HG03108 (cell line): ENCODE data around the gene CENPC.
A peak's percentile ranks its signal among the peaks of the same experiment; 100 is the strongest.
"Not testable (repeated sequence)": the region's sequence is repeated elsewhere in the genome, so short reads cannot be mapped to it uniquely, and the experiment has no call there.

ENCODE experiments used
- ATAC-seq: cut with Tn5 transposase; IDR thresholded peaks from one replicate; pipeline ENCODE4 v1.9.1; 2021; ENCODE audit warnings: moderate library complexity; ENCODE audit not compliant: unreplicated experiment

The CENPC gene

DNA sequence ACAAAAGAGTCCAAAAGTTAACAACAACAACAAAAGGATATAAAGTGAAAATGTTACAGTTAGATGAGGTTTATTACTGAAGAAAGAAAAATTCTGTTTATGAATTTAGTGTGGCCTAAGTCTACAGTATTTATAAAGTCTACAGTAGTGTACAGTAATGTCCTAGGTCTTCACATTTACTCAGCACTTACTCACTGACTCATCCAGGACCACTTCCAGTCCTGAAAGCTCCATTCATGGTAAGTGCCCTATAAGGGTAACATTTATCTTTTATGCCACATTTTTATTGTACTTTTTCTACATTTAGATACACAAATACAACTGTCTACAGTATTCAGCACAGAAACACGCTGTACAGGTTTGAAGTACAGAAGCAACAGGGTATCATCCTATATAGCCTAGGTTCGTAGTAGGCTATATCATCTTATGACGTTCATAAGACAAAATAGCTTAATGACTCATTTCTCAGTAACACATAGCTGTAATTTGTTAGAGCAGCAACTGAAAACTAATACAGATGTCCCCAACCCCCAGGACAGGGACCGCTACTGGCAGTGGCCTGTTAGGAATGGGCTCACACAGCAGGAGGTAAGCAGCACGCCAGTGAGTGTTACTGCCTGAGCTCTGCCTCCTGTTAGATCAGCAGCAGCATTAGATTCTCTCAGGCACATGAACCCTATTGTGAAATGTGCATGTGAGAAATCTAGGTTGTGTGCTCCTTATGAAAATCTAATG lies 61.3 kb downstream of the CENPC start:
- ATAC-seq, result no peak

DNA sequence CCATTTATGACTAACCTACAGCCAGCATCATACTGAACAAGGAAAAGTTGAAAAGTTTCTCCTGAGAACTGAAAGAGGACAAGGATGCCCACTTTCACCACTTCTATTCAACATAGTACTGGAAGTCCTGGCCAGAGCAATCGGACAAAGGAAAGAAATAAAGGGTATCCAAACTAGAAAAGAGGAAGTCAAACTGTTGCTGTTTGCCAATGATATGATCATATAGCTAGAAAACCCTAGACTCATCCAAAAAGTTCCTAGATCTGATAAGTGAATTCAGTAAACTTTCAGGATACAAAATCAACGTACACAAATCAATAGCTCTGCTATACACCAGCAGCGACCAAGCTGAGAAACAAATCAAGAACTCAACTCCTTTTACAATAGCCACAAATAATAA lies 64.5 kb downstream of the CENPC start:
- no peak for ATAC-seq

- ATAC-seq, result no peak
Observed at GRCh38 chr4:67475155-67475554, 70.1 kb downstream of the CENPC start.

- ATAC-seq, result no peak
Observed at GRCh38 chr4:67470871-67471270, 74.4 kb downstream of the CENPC start.

DNA sequence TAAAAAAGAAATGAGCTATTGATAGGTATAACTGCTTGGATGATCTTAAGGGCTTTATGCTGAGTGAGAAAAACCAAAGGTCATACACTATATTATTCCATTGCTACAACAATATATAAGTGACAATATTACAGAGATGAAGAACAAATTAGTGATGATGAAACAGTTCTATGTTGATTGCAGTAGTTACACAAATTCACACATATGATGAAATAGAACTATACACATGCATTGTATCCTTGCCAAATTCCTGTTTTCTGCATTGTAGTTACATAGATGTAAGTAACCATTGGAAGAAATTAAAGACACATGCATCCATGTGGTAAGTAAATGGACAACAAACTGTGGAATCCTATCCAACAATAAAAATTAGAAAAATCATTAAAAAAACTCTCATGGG lies 76.5 kb downstream of the CENPC start:
- ATAC-seq, result no peak

- no peak for ATAC-seq
Observed at GRCh38 chr4:67466751-67467150, 78.6 kb downstream of the CENPC start.

- no peak for ATAC-seq
Observed at GRCh38 chr4:67465763-67466052, 79.6 kb downstream of the CENPC start.

DNA sequence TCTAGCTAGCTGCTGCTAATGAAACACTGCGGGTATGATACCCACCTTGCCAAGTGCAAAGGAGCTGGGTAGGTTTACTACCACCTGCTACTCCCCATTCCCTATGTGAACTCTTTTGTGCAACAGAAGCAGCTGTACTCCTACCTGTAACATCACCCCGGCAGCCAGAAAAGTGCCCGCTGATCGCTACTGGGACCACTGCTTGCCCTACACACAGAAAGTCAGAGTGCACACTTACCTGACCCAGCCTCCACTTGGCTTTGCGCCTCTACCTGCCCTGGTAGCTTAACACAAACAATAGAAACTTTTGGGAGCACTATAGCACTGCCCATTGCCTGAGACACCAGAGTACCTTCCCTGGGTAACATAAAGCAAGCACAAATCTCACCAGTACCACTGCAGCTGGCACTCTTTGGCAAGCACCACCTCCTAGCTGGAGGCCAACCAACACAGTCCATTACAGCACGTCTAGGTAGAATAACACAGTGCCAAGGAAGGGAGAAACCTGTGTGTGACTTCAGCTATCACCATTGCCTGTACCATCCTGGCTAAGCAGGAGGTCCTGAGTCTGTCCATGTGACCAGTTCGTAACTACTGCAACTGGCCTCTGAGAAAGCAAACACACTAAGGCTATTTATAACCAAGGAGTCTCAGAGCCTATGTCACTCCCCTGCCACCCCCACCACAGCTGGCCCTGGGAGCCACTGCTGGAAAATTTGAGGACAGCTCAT lies 80.1 kb downstream of the CENPC start:
- ATAC-seq, result no peak

DNA sequence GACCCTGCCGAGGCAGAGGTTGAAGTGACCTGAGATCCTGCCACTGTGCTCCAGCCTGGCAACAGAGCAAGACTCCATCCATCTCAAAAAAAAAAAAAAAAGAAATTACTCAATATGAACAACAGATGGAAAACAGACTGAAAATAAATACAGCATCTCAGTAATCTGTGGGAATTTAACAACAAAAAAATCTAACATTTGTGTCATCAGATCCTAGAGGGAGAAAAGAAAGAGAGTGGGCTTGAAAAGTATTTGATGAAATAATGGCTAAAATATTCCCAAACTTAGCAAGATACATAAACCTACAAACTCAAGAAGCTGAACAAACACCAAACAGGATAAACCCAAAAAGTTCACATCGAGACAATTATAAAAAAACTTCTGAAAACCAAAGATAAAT lies 84.7 kb downstream of the CENPC start:
- no peak for ATAC-seq

GRCh38 chr4:67459164-67459563 lies 86.1 kb downstream of the CENPC start:
- ATAC-seq, result no peak

GRCh38 chr4:67456577-67457196 lies 88.6 kb downstream of the CENPC start:
- ATAC-seq, result no peak

- not testable (repeated sequence) for ATAC-seq
Observed at GRCh38 chr4:67452846-67453205, 92.5 kb downstream of the CENPC start.

DNA sequence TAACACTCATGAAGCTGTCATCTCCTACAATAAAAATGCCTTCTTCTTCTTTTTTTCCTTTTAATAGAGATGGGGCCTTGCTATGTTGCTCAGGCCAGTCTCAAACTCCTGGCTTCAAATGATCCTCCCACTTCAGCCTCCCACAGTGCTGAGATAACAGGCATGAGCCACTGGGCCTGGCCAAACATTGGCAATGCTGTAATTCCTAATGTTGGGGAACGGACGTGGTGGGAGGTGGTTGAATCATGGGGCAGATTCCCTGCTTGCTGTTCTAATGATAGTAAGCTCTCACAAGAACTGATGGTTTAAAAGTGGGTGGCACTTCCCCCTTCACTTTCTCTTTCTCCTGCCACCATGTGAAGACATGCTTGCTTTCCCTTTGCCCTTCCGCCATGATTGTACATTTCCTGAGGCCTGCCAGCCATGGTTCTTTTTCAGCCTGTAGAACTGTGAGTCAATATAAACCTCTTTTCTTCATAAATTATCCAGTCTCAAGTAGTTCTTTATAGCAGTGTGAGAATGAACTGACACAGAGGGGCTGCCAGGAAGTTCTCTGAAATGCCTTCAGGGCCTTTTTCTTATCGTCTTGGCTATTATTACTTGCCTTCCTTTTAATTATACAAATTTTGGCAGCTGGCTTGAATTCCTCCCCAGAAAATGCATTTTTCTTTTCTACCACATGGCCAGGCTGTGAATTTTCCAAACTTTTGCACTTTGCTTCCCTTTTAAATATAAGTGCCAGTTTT lies 93.0 kb downstream of the CENPC start:
- no peak for ATAC-seq

GRCh38 chr4:67451464-67451863 lies 93.8 kb downstream of the CENPC start:
- no peak for ATAC-seq

DNA sequence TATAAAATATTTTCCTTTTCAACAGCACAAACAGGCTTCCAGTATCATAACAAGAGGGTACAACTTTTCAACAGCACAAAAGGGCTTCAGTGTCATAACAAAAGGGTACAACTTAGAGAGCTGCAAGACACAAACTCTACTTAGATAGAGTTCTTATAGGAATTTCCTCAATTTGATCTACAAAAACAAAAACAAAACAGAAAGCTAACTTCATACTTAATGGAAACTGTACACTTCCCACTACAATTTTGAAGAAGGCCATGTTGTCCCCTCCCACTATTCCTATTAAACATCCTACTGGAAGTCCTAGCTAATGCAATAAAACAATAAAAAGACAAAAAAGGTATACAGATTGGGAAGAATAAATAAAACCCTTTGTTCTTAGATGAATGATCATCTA lies 96.7 kb downstream of the CENPC start:
- ATAC-seq, result no peak

- no peak for ATAC-seq
Observed at GRCh38 chr4:67447873-67448272, 97.4 kb downstream of the CENPC start.

GRCh38 chr4:67446811-67447210 lies 98.5 kb downstream of the CENPC start:
- no peak for ATAC-seq

DNA sequence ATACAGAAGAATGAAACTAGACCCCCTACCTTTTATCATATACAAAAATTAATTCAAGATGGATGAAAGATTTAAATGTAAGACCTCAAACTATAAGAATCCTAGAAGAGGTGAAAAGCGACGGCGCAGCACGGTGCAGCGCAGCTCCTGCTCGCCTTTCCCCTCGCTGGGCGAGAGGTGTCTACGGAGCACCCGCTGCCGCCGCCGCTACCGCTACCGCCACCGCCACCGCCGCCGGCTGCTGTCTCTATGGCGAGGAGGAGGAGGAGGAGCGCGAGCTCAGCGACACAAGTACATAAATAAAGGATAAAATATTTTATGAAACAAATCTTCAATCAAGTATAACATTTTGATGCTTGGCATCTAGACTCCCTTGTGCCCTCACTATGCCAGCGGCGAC lies 99.4 kb downstream of the CENPC start:
- ATAC-seq, result not testable (repeated sequence)

- no peak for ATAC-seq
Observed at GRCh38 chr4:67438975-67439374, 106.3 kb downstream of the CENPC start.

DNA sequence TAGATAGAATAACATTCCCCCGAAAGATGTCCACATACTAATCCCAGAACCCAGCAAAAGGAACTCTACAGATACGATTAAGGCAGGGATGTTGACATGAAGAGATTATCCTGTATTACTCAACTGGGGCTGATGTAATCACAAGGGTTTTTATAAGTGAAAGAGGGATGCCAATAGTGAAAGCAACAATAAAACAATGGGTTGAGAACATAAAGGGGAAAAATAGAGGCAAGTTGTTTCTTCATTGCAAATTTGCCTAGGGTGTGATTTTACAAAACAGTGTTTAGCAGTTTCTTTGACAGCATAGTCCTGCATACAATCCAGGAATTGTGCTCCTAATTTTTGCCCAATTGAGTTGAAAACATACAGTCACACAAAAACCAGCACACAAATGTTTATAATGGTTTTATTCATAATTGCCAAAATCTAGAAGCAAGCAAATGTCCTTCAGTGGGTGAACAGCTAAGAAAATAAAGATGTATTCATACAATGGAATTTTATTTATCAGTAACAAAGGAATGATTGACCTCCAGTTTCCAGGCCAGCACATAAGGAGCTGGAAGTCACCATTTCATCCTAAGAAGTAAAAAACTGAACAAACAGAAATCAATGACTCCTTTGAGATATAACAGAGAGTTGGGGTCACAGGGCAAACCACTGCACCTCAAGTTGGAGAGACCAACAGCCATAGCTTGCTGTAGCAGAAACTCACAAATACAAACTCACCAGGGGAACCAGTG lies 107.2 kb downstream of the CENPC start:
- no peak for ATAC-seq

DNA sequence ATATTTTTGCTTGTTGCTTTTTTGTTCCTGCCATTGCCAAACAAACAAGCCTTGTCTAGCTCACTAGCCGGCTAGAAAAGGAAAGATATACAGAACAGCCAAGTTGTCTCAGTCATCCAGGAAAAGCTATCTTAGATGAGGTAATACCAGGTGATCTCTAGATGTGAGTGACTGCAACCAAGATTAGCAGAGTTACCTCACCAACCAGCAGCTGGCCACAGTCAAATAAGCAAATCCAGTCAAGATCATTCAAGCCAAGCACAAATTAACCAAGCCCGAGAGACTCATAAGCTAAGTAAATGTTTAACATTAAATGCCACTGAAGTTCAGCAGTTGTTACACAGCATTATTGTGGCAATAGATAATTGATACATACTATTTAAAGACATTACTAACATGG lies 108.6 kb downstream of the CENPC start:
- ATAC-seq, result peak; percentile 76
